ENCODE measurements around the gene APBB1IP. TPM values are rescaled to one million over a fixed set of nuclear protein-coding genes. Genes with fewer than 3 reads are reported as not detected.

APBB1IP gene
- total RNA-seq, 3 donors from 2014 or later: 2.9 to 8.4 (median 8.1) TPM

DNA sequence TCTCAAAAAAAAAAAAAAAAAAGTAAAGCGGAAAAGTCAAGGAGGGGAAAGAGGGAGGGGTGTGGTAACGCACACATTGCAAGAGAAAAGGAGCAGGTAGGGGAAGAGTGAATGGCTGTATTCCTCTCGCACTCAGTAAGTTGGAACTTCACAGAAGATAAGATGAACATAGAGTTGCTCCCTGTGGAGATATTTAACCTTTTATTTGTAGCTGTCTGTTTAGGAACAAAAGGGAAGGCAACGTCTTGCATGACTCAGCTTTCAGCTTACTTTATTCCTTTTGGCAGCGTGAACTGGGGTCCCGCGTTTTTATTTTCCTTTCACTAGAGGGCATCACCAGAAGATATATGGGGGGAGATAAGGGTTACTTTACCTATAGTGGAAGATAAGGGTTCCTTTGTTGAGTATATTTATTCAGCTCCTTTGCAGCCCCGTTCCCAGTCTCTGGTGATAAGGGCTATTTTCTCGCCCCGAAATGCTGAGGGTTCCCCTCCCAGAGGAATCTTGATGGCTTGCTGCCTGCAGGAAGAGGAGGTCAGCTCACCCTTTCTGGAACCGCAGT is 78.5 kb downstream of the APBB1IP start:
- intact Hi-C loops (cut with DNase I, micrococcal nuclease): no loop called here
- no peak overlapping the region for H3K4me3 ChIP-seq
- ATAC-seq (no peak), DNase-seq (no peak)
- TF ChIP-seq, protein P1, sequence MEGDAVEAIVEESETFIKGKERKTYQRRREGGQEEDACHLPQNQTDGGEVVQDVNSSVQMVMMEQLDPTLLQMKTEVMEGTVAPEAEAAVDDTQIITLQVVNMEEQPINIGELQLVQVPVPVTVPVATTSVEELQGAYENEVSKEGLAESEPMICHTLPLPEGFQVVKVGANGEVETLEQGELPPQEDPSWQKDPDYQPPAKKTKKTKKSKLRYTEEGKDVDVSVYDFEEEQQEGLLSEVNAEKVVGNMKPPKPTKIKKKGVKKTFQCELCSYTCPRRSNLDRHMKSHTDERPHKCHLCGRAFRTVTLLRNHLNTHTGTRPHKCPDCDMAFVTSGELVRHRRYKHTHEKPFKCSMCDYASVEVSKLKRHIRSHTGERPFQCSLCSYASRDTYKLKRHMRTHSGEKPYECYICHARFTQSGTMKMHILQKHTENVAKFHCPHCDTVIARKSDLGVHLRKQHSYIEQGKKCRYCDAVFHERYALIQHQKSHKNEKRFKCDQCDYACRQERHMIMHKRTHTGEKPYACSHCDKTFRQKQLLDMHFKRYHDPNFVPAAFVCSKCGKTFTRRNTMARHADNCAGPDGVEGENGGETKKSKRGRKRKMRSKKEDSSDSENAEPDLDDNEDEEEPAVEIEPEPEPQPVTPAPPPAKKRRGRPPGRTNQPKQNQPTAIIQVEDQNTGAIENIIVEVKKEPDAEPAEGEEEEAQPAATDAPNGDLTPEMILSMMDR (IDR thresholded peaks at IDR 0.05): no peak
- H3K4me1 ChIP-seq (ENCODE audit: low read depth): no peaks in the 10 kb centered on the region
- no peaks in the 10 kb centered on the region for H3K36me3 ChIP-seq (ENCODE audit: low read depth)
- H3K9me3 ChIP-seq: no peaks in the 10 kb centered on the region

DNA sequence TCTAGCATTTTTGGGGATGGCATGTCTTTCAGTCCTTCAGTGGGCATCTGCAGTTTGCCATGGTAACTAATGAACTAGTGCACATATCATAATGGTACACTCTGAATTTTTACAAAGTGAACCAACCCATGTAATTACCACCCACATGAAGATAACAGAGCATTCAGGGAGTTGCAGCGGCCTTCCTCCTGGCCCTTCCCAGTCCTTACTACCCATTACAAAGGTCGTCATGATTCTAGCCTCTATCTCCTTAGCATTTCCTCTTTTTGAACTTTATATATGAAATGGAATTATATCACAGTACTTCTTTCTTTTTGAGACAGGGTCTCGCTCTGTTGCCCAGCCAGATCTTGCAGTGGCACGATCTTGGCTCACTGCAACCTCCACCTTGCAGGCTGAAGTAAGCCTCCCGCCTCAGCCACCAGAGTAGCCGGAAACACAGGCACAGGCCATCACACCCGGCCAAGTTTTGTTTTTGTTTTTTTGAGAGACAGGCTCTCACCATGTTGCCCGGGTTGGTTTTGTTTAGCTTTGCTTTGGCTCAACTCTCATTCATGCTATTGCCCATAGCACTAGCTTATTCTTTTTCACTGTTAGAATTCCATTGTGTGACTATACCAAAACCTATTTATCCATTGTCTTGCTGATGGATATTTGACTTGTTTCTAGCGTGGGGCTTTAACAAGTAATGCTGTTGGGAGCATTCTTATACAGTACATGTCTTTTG is 79.2 kb downstream of the APBB1IP start:
- intact Hi-C loops (cut with DNase I, micrococcal nuclease): no loop called here

DNA sequence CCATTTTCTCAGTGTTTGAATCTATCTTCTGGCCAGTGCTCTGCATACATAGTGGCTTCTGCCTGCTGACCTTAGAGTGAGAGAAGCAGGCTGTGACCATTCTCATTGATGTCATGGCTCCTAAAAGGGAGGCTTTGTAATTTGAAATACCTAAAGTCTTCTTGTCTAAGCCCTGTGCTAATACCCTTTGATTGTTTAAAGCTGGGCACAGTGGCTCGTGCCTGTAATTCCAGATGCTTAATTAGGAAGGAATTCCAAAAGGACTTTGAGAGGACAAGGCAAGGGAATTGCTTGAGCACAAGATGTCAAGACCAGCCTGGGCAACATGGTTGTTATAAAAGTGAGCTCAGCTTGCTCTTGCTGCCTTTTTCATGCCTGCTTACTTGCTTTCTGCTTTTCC is 81.7 kb downstream of the APBB1IP start:
- TF ChIP-seq, protein P1 (IDR thresholded peaks at IDR 0.05): no peak
- intact Hi-C loops (cut with DNase I, micrococcal nuclease): no loop called here

More for the DNA sequence above, 79.2 kb downstream of the APBB1IP start:
- ATAC-seq: no peak
- Histone ChIP-seq H3K9me3 (no peaks in the 10 kb centered on the region), H3K4me1 (ENCODE audit: low read depth) (no peaks in the 10 kb centered on the region), H3K36me3 (ENCODE audit: low read depth) (no peaks in the 10 kb centered on the region), H3K4me3 (no peak overlapping the region)
- TF ChIP-seq, protein P1 (IDR thresholded peaks at IDR 0.05): no peak
- no peak for DNase-seq

DNA sequence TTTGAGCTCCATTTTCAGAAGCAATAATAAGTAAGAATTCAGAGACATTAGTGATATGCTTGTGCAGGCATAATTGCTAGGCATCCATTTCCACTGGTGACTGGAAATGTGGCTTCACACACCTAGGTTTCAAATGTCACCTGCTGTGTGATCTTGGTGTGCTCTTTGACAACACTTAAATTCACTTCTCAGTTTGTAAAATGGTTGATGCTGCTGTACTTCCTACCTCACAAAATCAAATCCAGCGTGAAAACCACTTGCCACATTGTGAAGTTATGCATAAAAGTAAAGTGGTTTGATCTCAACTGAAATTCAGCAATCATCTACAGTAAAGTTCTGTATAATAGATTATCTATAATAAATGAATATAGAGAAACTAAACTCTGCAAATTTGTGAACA is 82.4 kb downstream of the APBB1IP start:
- Histone ChIP-seq H3K9me3 (no peaks in the 10 kb centered on the region), H3K4me3 (no peak overlapping the region), H3K36me3 (ENCODE audit: low read depth) (no peaks in the 10 kb centered on the region), H3K4me1 (ENCODE audit: low read depth) (no peaks in the 10 kb centered on the region)
- intact Hi-C loops (cut with DNase I, micrococcal nuclease): no loop called here
- ATAC-seq (no peak), DNase-seq (no peak)
- TF ChIP-seq, protein P1 (IDR thresholded peaks at IDR 0.05): no peak

More for the DNA sequence above, 81.7 kb downstream of the APBB1IP start:
- DNase-seq (no peak), ATAC-seq (no peak)
- no peaks in the 10 kb centered on the region for H3K36me3 ChIP-seq (ENCODE audit: low read depth)
- H3K4me1 ChIP-seq (ENCODE audit: low read depth): no peaks in the 10 kb centered on the region
- no peak overlapping the region for H3K4me3 ChIP-seq
- no peaks in the 10 kb centered on the region for H3K9me3 ChIP-seq

DNA sequence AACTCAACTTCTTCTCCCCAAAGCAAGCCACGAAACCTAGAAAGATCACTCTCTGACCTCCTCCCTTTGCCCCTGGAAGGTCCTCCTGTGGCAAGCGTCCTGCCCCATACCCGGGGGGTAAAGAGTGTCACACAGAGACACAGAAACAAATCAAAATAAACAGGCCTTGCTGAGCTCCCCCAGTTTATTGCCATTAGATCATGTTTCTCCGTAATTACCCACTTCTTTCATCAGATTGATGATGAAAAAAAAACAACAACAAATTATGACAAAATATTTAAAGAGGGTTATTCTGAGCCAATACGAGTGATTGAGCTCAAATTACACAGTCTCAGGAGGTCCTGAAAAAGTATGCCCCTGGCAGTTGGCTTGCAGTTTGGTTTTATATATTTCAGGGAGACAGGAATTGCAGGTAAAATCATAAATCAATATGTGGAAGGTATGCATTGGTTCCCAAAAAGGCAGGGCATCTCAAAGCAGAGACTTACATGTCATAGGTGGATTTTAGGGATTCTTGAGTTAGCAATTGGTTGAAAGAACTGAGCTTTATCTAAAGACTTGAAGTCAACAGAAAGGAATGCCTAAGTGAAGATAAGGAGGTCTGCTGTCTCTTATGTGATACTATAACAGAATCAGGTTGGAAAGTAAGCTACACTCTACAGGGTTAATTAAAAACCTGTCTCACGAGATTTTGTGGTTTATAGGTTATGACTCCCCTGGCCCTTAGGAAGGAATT is 86.2 kb downstream of the APBB1IP start:
- TF ChIP-seq, protein P1 (IDR thresholded peaks at IDR 0.05): no peak
- intact Hi-C loops (cut with DNase I, micrococcal nuclease): no loop called here
- no peaks in the 10 kb centered on the region for H3K4me1 ChIP-seq (ENCODE audit: low read depth)
- no peak for DNase-seq
- no peak for ATAC-seq
- H3K4me3 ChIP-seq: no peak overlapping the region
- H3K36me3 ChIP-seq (ENCODE audit: low read depth): no peaks in the 10 kb centered on the region
- H3K9me3 ChIP-seq: no peaks in the 10 kb centered on the region

Measured in mucosa of descending colon (tissue), 3 donors.